ENCODE data around the gene ZFP36L1.

ZFP36L1 gene

GRCh38 chr14:68747393-68747792 is 45.5 kb downstream of the ZFP36L1 start:
- in situ Hi-C loops (cut with MboI; ENCODE audit: low sequenced_read_pairs): no loop called here

DNA sequence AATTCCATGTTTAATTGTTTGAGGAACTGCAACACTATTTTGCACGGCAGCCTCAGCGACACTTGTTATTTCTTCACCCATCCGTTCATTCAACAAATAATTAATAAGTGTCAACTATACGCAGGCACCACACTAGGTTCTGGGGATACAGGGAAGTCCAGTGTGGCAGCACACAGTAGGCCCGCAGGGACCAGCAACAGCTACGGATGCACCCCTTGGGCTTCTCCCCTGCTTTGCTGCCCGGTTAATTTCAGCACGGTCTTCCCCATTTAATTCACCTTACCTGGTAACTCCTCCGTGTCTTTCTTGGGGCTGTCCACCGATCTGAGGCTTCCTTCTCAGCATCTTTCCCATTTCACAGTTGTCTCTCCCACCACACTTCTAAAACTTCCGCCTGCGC is 48.3 kb downstream of the ZFP36L1 start:
- in situ Hi-C loops (cut with MboI; ENCODE audit: low sequenced_read_pairs): no loop called here

DNA sequence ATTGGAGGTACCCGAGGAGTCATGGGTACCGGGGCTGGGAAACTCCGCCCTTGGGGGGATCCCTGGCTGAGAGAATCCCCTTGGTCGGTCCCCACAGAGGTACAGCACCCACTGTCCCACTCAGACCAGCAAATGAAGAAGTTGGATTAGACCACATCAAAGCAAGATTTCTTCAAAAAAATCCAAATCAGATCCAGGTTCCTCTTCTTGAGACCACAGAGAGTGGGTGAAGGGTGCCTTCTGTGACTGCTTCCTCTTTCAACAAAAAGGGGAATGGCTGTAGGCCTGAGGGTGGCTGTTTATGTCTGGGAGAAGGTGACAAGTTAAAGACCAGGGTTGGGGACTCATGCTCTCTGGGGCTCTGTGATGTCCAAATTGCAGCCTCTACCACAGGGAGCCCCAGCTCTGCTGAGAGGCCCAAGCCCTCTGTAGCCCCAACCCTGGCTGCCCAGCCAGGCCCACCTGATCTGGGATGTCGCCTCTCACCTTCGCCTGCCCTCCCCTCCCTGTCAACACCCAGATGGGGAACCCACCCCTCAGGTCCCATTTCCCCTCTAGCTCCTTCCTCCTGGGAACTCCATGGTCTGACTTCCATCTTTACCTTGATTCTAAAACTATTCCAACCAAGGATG is 50.9 kb downstream of the ZFP36L1 start:
- in situ Hi-C loops (cut with MboI; ENCODE audit: low sequenced_read_pairs): no loop called here

GRCh38 chr14:68741477-68741791 is 51.4 kb downstream of the ZFP36L1 start:
- in situ Hi-C loops (cut with MboI; ENCODE audit: low sequenced_read_pairs): no loop called here

DNA sequence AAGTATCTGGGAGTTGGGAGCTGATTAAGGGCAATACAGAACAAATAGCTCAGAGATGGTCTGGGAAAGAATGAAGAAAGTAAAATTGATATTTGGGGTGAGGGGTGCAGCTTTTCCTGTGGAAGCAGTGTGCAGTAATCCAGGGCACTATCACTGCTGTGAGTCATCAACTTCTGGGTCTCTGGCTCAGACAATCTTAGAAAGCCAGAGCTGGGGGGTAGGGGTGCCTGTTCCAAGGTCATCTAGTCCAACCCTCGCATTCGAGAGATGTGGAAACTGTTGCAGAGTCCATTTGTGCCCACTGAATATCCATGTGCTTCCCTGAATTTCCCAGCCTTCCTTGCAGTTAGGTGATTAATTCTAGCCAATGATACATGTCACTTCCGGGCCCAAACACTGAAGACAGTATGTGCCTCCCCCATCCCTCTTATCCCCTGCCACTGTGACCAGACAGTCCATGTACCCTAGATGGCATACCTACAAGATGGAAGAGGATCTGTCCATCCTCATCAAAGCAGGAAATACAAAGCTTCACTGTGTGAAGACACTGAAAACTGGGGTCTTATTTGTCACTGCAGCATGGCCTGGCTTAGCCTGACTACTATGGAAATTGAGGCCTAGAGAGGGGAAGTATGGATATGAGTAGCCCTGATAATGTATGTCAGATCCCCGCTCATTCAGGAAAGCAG is 51.9 kb downstream of the ZFP36L1 start:
- in situ Hi-C loops (cut with MboI; ENCODE audit: low sequenced_read_pairs): no loop called here

DNA sequence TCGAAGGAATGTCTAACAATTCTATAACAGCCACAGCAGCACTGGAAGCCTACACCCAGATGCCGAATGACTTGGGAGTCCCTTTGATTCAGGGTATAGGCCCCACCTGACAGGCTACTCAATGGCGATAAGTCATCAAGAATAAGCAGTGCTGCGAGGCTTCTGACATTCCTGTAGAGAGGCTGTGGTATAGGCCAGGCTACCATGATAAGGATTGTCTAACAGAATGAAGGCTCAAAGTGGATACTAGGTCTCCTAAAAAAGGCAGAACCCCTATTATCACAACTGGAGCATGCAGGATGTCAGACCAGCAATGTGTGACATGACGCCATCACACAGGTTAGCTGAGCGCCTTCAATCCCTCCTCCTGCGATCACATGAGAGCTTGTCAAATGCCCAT is 53.2 kb downstream of the ZFP36L1 start:
- in situ Hi-C loops (cut with MboI; ENCODE audit: low sequenced_read_pairs): no loop called here

DNA sequence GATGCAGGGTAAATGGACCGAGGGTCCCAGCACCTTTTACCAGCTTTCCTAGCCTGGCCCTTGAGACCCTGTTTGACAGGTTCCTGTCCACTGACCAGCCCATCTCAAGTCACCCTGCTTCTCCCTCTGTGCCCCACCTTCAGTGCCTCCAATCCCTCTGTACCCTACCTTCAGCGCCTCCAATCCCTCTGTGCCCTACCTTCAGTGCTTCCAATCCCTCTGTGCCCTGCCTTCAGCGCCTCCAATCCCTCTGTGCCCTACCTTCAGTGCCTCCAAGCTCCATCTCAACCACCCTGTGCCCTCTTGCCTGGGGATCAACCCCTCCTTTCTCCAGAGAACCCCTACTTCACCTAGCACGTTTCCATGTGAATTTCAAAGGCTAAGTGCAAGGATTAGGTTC is 54.3 kb downstream of the ZFP36L1 start:
- in situ Hi-C loops (cut with MboI; ENCODE audit: low sequenced_read_pairs): no loop called here
